Stimulated activated effector memory CD8-positive, alpha-beta T cell treated with anti-CD3 and anti-CD28 coated beads, Interleukin-12 subunit alpha, Interleukin-12 subunit beta, amount 100 ng/mL, for 72 hours (primary cell): Measurements from ENCODE around the gene USP13.

ENCODE experiments used
- ATAC-seq: fragments of 150-1000 bp; cut with Tn5 transposase; 2 replicates; pipeline ENCODE4 v1.10.0; 2021
- DNase-seq, 2 donors: peaks; one replicate each; pipeline ENCODE4 v3.0.0; 2021 to 2022; ENCODE audit warnings: low spot score in 2 of 2
- H3K27ac Mint-ChIP-seq: one replicate; pipeline ENCODE4 v1.8.0; 2022; ENCODE audit warnings: mild to moderate bottlenecking, mixed read lengths
- H3K36me3 Mint-ChIP-seq: one replicate; pipeline ENCODE4 v1.8.0; 2022; ENCODE audit warnings: mild to moderate bottlenecking, mixed read lengths
- H3K4me1 Mint-ChIP-seq: one replicate; pipeline ENCODE4 v1.8.0; 2022; ENCODE audit warnings: mixed read lengths
- H3K4me3 Mint-ChIP-seq: one replicate; pipeline ENCODE4 v1.8.0; 2022; ENCODE audit warnings: mild to moderate bottlenecking, mixed read lengths
- H3K9me3 Mint-ChIP-seq: one replicate; pipeline ENCODE4 v1.8.0; 2022; ENCODE audit warnings: mixed read lengths

Gene USP13, protein sequence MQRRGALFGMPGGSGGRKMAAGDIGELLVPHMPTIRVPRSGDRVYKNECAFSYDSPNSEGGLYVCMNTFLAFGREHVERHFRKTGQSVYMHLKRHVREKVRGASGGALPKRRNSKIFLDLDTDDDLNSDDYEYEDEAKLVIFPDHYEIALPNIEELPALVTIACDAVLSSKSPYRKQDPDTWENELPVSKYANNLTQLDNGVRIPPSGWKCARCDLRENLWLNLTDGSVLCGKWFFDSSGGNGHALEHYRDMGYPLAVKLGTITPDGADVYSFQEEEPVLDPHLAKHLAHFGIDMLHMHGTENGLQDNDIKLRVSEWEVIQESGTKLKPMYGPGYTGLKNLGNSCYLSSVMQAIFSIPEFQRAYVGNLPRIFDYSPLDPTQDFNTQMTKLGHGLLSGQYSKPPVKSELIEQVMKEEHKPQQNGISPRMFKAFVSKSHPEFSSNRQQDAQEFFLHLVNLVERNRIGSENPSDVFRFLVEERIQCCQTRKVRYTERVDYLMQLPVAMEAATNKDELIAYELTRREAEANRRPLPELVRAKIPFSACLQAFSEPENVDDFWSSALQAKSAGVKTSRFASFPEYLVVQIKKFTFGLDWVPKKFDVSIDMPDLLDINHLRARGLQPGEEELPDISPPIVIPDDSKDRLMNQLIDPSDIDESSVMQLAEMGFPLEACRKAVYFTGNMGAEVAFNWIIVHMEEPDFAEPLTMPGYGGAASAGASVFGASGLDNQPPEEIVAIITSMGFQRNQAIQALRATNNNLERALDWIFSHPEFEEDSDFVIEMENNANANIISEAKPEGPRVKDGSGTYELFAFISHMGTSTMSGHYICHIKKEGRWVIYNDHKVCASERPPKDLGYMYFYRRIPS

DNA sequence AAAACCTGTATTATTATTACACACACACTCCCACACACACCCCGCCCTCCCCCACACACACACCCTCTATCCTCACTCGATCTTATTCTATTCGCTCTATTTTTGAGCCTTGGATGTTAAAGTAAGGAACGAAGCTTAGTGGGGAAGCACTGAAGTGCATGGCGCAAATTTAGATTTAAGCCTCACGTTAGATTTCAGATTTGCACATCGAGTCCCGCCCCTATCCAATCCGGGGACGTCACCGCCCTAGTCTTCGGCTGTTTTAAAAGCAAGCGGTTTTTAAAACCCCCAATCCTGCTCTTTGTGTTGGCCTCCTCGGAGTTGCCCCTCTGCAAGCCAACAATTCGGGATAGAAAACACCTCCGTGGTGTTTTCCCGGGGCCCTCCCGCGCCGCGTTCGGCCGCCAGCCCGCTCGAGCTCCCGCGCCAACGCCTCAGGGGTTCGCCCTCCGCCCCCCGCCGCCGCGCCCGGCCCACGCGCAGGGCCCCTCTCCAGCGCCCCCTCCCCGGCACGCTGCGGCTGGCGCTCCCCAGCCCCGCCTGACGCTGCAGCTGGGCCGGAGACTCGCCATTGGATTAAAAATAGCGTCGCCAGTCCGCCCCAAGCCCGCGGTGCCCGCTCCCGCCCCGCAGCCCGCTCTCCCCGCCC, at the start of gene USP13:
USP13 (plus strand) TSS at position 594 of the 649 bp plus-strand sequence. CDS start 186 bp downstream, outside the sequence.
- Mint-ChIP-seq H3K9me3 (no peaks in the 10 kb centered on the region), H3K4me3 (peak within 1 kb of the TSS; percentile 94), H3K4me1 (peaks cover 12% of the 10 kb centered on the region), H3K27ac (peak within 1 kb of the TSS; percentile 93), H3K36me3 (no peaks in the 10 kb centered on the region)
- DNase-seq (peak; percentile 33 to 80), ATAC-seq (peak; percentile 72)

DNA sequence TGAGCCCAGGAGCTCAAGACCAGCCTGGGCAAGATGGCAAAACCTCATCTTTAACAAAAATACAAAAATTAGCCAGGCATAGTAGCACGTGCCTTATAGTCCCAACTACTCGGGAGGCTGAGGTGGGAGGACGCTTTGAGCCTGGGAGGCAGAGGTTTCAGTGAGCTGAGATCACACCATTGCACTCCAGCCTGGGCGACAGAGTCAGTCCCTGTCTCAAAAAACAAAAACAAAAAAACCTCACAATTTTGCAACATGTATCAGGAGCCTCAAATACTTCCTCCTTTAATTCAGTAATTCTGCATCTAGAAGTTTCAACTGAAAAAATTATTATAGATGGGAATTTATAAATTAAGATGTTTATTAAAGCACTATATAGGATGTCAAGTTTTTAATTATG, 49.5 kb upstream of the USP13 start:
- ATAC-seq, result no peak
- Mint-ChIP-seq H3K4me3 (peak overlapping the region; percentile 99), H3K27ac (peak overlapping the region; percentile 100), H3K4me1 (peaks cover 25% of the 10 kb centered on the region), H3K36me3 (peaks cover 61% of the 10 kb centered on the region), H3K9me3 (no peaks in the 10 kb centered on the region)
- no peak for DNase-seq

DNA sequence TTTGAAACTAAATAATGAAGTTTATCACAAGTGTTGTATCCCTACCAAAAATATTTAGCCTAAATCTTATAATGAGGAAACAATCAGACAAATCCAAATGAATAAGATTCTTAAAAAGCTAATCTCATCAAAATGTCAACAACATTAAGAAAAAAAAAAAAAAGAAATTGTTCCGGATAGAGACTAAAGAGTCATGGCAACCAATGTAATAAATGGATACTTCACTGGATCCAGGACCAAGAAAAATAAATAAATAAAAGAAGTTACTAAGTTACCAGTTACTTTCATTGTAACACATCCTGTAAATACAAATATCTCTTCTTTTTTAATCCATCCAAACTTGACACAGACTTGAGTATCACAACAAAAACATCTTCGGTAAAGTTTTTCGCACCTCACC, 49.0 kb upstream of the USP13 start:
- Mint-ChIP-seq H3K4me3 (peak overlapping the region; percentile 99), H3K27ac (peak overlapping the region; percentile 100), H3K4me1 (peaks cover 29% of the 10 kb centered on the region), H3K36me3 (peaks cover 55% of the 10 kb centered on the region), H3K9me3 (no peaks in the 10 kb centered on the region)
- no peak for ATAC-seq
- no peak for DNase-seq

DNA sequence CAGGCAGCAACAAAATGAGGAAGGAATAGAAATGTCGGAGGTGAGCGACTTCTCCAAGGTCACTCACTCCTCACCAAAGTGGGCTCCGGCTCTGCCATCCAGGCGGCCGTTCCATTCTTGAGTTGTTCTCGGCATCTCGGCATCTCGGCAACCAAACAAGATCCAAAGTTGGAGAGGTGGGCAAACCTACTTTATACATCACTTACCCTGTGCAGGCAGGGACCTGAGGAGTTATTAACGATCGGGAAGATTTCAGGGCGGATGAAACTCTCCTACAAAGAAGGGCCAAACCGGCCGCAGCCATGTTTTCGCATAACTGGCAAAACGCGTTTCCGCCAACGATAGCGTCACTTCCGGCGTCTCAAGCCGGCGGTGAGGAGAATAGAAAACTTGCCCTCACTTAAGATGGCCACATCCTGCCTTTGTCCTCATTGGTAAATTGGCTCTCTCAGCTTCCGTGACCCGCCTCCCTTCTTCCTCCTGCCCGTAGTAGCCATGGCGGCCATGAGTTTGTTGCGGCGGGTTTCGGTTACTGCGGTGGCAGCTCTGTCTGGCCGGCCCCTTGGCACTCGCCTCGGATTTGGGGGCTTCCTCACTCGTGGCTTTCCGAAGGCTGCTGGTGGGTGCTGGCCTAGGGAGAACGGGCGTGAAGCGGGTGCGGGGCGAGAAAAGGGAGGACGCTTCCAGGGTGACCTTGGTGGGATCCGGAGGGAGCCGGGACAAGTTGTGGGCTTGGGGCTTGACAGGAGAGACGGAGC, 48.3 kb upstream of the USP13 start, which contains the start of the genes MRPL47 and NDUFB5:
MRPL47 (minus strand) TSS at position 318 of the 758 bp plus-strand sequence; CDS start at position 304, 14 bp downstream.
NDUFB5 (plus strand) TSS at position 474 of the 758 bp plus-strand sequence; CDS start at position 496, 22 bp downstream.
- Mint-ChIP-seq H3K4me1 (peaks cover 35% of the 10 kb centered on the region), H3K9me3 (no peaks in the 10 kb centered on the region), H3K36me3 (peaks cover 49% of the 10 kb centered on the region), H3K27ac (peak within 1 kb of the TSS; percentile 100), H3K4me3 (peak within 1 kb of the TSS; percentile 99)
- ATAC-seq (peak; percentile 93), DNase-seq (peak; percentile 76 to 94)

DNA sequence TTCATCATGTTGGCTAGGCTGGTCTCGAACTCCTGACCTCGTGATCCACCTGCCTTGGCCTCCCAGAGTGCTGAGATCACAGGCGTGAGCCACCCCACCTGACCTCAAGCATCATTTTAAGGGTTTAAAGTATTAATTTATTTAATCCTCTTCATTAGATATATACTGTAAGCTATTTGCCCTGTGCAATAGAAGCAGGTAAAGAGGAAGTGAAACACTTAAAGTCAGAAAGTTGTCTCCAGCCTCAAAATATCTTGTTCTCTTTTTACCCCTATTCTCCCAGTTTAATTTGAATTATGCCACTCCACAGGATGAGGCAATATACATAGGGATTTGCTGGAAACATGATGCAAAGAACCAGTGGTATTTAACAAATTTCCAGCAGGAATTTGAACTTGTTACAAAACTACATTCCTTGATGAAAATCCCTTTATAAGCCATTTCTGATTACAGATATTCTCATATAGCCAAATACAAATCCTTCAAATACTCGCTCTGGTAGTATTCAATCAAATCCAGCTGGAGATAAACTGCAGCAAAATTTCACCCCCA, 46.2 kb upstream of the USP13 start:
- ATAC-seq (no peak), DNase-seq (no peak)
- Mint-ChIP-seq H3K27ac (peak overlapping the region; percentile 92), H3K9me3 (no peaks in the 10 kb centered on the region), H3K36me3 (peaks cover 28% of the 10 kb centered on the region), H3K4me1 (peaks cover 53% of the 10 kb centered on the region), H3K4me3 (peak overlapping the region; percentile 99)

DNA sequence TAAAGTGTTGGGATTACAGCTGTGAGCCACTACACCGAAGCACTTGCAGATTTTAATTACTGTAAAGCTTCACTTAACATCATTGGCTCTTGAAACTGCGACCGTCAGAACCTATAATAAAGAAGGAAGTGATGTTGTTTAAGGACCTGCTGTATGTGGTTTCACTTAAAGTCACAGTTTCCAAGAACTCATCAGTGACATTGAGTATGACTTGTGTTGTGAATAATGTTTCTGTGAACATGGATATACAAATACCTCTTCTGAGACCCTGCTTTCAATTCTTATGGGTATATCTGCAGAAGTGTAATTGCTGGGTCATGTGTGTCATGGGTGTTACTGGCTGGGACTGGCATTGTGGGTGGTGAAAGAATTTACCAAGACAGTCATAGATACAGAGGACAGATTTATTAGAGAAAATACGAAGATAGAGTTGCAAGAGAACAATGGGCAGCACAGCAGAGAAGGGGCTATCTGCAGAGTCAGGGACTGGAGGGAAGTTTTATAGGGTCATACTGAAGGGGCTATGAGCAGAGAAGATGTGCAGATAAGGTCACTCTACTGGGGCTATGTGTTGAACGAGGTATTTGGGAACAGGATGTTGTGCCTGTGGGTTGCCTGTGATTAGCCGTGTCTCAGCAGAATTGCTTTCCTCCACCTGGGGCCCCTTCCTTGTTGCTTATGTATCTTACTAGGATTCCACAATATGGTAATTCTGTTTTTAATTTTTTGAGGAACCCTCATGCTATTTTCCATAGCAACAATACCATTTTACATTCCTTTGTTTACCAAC, 43.7 kb upstream of the USP13 start:
- H3K4me1 Mint-ChIP-seq, result peaks cover 53% of the 10 kb centered on the region
- peak overlapping the region; percentile 64 for H3K4me3 Mint-ChIP-seq
- H3K9me3 Mint-ChIP-seq, result no peaks in the 10 kb centered on the region
- DNase-seq (peak; percentile 12 to 64), ATAC-seq (peak; percentile 88)
- H3K36me3 Mint-ChIP-seq, result peaks cover 25% of the 10 kb centered on the region
- peak overlapping the region; percentile 92 for H3K27ac Mint-ChIP-seq

DNA sequence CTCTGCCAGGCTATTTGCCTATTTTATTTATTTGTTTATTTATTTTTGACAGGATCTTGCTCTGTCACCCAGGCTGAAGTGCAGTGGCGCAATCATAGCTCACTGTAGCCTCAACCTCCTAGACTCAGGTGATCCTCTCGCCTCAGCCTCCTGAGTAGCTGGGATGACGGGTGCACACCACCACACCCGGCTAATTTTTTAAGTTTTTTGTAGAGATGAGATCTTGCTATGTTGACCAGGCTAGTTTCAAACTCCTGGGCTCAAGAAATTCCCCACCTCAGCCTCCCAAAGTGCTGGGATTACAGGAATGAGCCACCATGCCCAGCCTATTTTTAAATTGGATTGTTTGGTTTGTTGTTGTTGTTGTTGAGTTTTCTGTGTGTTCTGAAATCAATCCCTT, 42.8 kb upstream of the USP13 start:
- DNase-seq (no peak), ATAC-seq (no peak)
- Mint-ChIP-seq H3K27ac (peak overlapping the region; percentile 92), H3K9me3 (no peaks in the 10 kb centered on the region), H3K4me1 (peaks cover 47% of the 10 kb centered on the region), H3K36me3 (peaks cover 15% of the 10 kb centered on the region), H3K4me3 (peak overlapping the region; percentile 64)

DNA sequence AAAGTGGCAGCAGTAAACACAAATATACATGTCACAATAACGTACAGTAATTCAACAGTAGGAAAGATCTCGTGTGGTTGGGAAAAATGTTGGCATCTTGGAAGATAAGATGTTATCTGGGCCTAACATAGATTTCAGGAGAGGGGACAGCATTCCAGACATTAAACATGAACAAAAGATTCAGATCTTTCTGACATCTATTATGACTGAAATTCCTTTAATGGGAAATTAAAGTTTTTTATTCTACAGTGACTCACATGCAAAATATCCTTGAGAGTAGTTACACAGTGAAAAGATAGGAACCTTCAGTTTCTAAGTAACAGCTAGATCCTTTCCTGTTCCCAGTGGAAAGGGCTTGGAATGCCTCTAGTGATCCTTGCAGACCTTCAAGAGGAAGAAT, 39.0 kb upstream of the USP13 start:
- no peak for DNase-seq
- Mint-ChIP-seq H3K4me3 (no peak overlapping the region), H3K4me1 (peaks cover 24% of the 10 kb centered on the region), H3K9me3 (no peaks in the 10 kb centered on the region), H3K27ac (peak overlapping the region; percentile 2), H3K36me3 (peaks cover 35% of the 10 kb centered on the region)
- no peak for ATAC-seq

DNA sequence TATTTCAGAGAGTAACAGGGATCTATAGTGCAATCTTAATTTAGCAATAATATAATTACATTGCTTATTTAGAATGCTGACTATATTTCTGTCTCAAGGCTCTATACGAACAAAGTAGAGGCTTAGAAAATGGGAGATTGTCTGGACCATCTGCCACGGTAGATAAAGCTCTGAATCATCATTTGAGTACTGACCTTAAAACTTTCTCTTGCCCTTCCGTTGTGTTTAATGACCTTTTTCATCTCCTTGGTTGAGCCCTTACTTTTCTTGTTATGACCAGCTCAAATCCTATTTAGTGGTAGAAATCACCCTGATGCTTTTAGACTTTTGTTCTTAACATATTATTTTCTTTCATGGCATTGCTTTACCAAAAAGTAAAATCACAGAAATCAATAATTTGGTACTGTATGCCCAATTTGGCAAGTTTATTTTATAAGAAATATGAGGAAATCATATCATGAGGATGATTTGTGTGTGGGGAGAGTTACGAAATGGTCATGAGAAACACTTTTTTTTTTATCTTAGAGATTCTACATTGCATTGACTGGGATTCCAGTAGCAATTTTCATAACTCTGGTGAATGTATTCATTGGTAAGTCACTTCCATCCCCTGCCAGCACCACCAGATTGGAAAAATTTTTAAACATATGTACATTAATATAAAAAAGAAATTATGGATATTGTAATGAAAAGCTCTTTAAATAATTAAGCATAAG, 37.2 kb upstream of the USP13 start:
- DNase-seq (no peak), ATAC-seq (no peak)
- H3K27ac Mint-ChIP-seq, result no peak overlapping the region
- H3K4me3 Mint-ChIP-seq, result no peak overlapping the region
- H3K9me3 Mint-ChIP-seq, result no peaks in the 10 kb centered on the region
- peaks cover 53% of the 10 kb centered on the region for H3K36me3 Mint-ChIP-seq
- peaks cover 7% of the 10 kb centered on the region for H3K4me1 Mint-ChIP-seq

DNA sequence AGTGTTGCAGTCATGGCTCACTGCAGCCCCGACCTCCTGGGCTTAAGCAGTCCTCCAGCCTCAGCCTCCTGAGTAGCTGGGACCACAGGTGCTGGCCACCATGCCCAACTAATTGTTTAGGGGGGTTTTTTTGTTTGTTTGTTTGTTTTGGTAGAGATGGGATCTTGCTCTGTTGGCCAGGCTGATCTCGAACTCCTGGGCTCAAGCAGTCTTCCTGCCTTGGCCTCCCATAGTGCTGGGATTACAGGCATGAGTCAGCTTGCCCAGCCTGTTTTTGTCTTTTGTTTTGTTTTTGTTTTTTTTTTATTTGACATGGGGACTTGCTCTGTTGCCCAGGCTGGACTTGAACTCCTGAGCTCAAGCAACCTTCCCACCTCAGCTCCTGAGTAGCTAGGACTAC, 30.8 kb upstream of the USP13 start:
- no peaks in the 10 kb centered on the region for H3K4me1 Mint-ChIP-seq
- H3K27ac Mint-ChIP-seq, result no peak overlapping the region
- no peaks in the 10 kb centered on the region for H3K9me3 Mint-ChIP-seq
- DNase-seq (no peak), ATAC-seq (no peak)
- H3K36me3 Mint-ChIP-seq, result peaks cover 89% of the 10 kb centered on the region
- H3K4me3 Mint-ChIP-seq, result no peak overlapping the region

DNA sequence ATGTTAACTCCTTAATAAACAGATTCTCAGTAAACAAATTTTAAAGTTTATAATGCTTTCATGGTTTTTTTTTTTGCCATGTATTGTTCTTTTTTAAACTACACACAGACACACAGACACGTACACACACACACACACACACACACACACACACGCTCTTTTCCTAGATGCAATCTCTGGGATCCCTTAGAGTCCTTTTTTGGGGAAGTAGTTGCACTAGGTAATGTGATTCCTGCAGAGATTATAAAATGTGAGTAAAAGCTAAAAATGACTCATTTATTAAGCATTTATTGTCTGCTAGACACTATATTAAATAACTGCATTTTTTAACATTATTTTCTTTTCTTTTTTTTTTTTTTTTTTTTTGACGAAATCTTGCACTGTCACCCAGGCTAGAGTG, 28.4 kb upstream of the USP13 start:
- no peak overlapping the region for H3K4me3 Mint-ChIP-seq

DNA sequence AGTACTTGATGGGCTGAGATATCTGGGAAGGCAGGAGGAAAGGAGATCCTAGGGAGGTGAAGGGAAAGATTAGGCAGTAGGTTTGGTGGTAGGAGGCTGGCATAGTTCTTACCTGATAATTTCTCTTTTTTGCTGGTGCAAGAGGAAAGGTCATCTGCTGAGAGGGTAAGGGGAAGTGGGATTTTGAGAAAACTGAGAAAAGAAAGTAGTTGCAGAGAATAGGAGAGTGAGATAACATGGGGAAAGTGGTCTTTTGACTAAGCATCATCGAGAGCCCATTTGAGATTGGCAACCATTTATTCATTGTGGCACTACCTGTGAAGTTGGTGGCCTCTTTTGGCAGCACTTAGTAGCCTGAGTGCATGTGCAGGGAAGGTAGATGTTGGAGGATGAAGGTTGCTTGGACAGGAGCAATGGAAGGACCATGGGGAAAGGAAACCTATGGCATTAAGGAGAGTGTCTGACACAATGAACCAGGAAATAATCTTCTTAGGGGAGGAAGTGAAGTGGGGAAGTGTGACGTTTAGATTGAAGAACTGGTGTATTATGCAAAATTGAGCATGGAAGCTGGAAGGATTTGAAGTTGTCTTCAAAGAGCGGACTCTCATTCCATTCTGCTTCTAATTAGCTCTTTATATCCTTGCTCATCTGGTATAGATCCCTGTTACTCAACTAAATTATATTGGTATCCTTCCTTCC, 21.9 kb upstream of the USP13 start:
- Mint-ChIP-seq H3K9me3 (no peaks in the 10 kb centered on the region), H3K4me1 (no peaks in the 10 kb centered on the region), H3K36me3 (peaks cover under 1% of the 10 kb centered on the region), H3K4me3 (no peak overlapping the region), H3K27ac (no peak overlapping the region)
- DNase-seq (no peak), ATAC-seq (no peak)

More for the DNA sequence above, 28.4 kb upstream of the USP13 start:
- Mint-ChIP-seq H3K4me1 (no peaks in the 10 kb centered on the region), H3K9me3 (no peaks in the 10 kb centered on the region), H3K36me3 (peaks cover 65% of the 10 kb centered on the region), H3K27ac (no peak overlapping the region)
- ATAC-seq (no peak), DNase-seq (no peak)

DNA sequence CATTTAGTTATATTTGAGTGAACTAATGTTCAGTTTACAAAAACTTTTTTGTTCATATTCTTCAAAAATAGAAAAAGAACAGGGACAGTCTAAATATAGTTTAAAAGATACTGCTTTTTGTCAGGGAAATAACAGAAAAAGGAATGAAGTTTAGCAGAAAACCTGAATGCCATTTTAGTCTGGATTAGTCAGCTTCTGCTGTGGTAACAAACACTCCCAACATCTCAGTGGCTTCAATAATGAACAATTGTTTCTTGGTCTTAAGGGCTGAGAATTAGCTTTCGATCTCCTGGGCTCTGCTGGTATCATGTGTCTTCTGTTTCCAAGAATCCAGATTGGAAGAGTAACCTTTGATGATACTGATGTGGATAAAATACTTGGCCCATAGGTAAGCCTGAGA, 12.4 kb upstream of the USP13 start:
- no peaks in the 10 kb centered on the region for H3K9me3 Mint-ChIP-seq
- no peak overlapping the region for H3K4me3 Mint-ChIP-seq
- ATAC-seq, result no peak
- no peak overlapping the region for H3K27ac Mint-ChIP-seq
- H3K36me3 Mint-ChIP-seq, result no peaks in the 10 kb centered on the region
- DNase-seq, result no peak
- no peaks in the 10 kb centered on the region for H3K4me1 Mint-ChIP-seq
